ENCODE data around the gene FADS2.

DNA sequence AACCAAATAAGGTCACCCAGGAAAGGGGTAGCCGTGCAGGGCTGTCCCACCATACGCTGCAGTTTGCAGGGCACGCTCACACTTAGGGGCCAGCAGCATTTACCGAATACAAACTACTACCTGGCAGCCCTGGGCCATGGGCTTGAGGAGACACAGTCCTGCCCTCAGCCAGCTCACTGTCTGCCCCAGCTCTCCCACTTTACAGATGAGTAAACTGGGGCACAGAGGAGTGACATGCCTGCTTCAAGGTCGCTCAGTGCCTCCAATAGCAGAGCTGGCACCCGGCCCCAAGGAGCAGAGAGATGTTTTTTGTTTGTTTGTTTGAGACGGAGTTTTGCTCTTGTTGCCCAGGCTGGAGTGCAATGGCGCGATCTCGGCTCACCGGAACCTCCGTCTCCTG lies 60.5 kb downstream of the FADS2 start:
- TF ChIP-seq, protein P1, sequence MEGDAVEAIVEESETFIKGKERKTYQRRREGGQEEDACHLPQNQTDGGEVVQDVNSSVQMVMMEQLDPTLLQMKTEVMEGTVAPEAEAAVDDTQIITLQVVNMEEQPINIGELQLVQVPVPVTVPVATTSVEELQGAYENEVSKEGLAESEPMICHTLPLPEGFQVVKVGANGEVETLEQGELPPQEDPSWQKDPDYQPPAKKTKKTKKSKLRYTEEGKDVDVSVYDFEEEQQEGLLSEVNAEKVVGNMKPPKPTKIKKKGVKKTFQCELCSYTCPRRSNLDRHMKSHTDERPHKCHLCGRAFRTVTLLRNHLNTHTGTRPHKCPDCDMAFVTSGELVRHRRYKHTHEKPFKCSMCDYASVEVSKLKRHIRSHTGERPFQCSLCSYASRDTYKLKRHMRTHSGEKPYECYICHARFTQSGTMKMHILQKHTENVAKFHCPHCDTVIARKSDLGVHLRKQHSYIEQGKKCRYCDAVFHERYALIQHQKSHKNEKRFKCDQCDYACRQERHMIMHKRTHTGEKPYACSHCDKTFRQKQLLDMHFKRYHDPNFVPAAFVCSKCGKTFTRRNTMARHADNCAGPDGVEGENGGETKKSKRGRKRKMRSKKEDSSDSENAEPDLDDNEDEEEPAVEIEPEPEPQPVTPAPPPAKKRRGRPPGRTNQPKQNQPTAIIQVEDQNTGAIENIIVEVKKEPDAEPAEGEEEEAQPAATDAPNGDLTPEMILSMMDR (conservative IDR thresholded peaks at IDR 0.05; ENCODE audit: low read depth in 2 of 2) = no peak
- TF ChIP-seq POLR2AphosphoS5 (IDR thresholded peaks at IDR 0.05; ENCODE audit: low read depth) = no peak
- TF ChIP-seq EZH2 (IDR thresholded peaks at IDR 0.05; ENCODE audit: low read depth, unreplicated experiment) = no peak
- TF ChIP-seq, protein P2, sequence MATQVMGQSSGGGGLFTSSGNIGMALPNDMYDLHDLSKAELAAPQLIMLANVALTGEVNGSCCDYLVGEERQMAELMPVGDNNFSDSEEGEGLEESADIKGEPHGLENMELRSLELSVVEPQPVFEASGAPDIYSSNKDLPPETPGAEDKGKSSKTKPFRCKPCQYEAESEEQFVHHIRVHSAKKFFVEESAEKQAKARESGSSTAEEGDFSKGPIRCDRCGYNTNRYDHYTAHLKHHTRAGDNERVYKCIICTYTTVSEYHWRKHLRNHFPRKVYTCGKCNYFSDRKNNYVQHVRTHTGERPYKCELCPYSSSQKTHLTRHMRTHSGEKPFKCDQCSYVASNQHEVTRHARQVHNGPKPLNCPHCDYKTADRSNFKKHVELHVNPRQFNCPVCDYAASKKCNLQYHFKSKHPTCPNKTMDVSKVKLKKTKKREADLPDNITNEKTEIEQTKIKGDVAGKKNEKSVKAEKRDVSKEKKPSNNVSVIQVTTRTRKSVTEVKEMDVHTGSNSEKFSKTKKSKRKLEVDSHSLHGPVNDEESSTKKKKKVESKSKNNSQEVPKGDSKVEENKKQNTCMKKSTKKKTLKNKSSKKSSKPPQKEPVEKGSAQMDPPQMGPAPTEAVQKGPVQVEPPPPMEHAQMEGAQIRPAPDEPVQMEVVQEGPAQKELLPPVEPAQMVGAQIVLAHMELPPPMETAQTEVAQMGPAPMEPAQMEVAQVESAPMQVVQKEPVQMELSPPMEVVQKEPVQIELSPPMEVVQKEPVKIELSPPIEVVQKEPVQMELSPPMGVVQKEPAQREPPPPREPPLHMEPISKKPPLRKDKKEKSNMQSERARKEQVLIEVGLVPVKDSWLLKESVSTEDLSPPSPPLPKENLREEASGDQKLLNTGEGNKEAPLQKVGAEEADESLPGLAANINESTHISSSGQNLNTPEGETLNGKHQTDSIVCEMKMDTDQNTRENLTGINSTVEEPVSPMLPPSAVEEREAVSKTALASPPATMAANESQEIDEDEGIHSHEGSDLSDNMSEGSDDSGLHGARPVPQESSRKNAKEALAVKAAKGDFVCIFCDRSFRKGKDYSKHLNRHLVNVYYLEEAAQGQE (IDR thresholded peaks at IDR 0.05; ENCODE audit: unreplicated experiment) = no peak
- TF ChIP-seq CREB1 (CRISPR knock-in tag; IDR thresholded peaks at IDR 0.05; ENCODE audit: low read depth) = no peak
- TF ChIP-seq ZNF331 (CRISPR knock-in tag; IDR thresholded peaks at IDR 0.05; ENCODE audit: low read depth) = no peak
- no peak for TF ChIP-seq EZH2phosphoT487 (IDR thresholded peaks at IDR 0.05; ENCODE audit: unreplicated experiment)
- no peak for TF ChIP-seq ZNF114 (CRISPR knock-in tag; IDR thresholded peaks at IDR 0.05)
- TF ChIP-seq STAT1 (IDR thresholded peaks at IDR 0.05; ENCODE audit: unreplicated experiment) = no peak
- TF ChIP-seq JUNB (IDR thresholded peaks at IDR 0.05; ENCODE audit: unreplicated experiment) = no peak
- TF ChIP-seq NANOG (IDR thresholded peaks at IDR 0.05; ENCODE audit: borderline replicate concordance) = no peak
- TF ChIP-seq, protein P3, sequence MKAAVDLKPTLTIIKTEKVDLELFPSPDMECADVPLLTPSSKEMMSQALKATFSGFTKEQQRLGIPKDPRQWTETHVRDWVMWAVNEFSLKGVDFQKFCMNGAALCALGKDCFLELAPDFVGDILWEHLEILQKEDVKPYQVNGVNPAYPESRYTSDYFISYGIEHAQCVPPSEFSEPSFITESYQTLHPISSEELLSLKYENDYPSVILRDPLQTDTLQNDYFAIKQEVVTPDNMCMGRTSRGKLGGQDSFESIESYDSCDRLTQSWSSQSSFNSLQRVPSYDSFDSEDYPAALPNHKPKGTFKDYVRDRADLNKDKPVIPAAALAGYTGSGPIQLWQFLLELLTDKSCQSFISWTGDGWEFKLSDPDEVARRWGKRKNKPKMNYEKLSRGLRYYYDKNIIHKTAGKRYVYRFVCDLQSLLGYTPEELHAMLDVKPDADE (IDR thresholded peaks at IDR 0.05) = no peak
